SH-SY5Y (cell line): Measurements from ENCODE around the gene KCNH2.

Experiments used
- GATA2 ChIP-seq: IDR thresholded peaks from 2 replicates; pipeline ENCODE4 v1.6.1; 2011; ENCODE audit warnings: mild to moderate bottlenecking, low read depth, low read length
- GATA3 ChIP-seq: IDR thresholded peaks from 2 replicates; pipeline ENCODE4 v1.6.1; 2011; ENCODE audit warnings: low read depth, mild to moderate bottlenecking, low read length, moderate library complexity

GRCh38 chr7:150954986-150955518, 23.1 kb downstream of the KCNH2 start:
- TF ChIP-seq GATA2 = no peak
- TF ChIP-seq GATA3 = no peak
